Heart left ventricle (tissue), 13 donors: ENCODE data around the gene MRPL55.

Experiments used
- CTCF ChIP-seq, 12 donors: fragments of 200-600 bp; sonication (generic) in 4 of 12; IDR thresholded peaks; one replicate each; pipeline versions ENCODE4 v1.5.0 to v1.8.0; 2018 to 2022; ENCODE audit warnings: antibody characterized with exemption in 12 of 12, mild to moderate bottlenecking in 5 of 12
- POLR2A ChIP-seq, 2 donors: fragments of 450-650 bp; IDR thresholded peaks; one replicate each; pipeline ENCODE4 v1.6.1; 2017; ENCODE audit warnings: antibody characterized with exemption in 2 of 2, mild to moderate bottlenecking in 2 of 2, moderate library complexity in 2 of 2
- donor health status: ischemic (EF 13 %, LVEDD 7.1; RV severe dilation, severe dysfunction).
- donor health status: DM: no; HTN: yes; CAD: no.
- donor health status: DM: no; HTN: no; CAD: no.
- donor health status: ischemic (EF 25% LVEDD 6.9; RV normal size, moderate dysfunction).
- donor health status: ischemic (EF 25% LVEDD 5.7; RV mildly dilated, moderate dysfunction).
- donor health status: ischemic (EF 35%, LVEDD 5.7; RV mildly dilated, moderate dysfunction).
- donor health status: nonischemic (EF 11% LVEDD 7.7; RV severe dilation, severe dysfunction).
- donor health status: DM: yes; HTN: yes; CAD: no.
- donor health status: PGD.
- donor health status: ischemic (EF 29% LVEDD 5.4; RV normal size, mild dysfunction).
- donor health status: nonischemic (EF 23%, LVEDD 6.1; RV moderate dilation, normal function).

- TF ChIP-seq CTCF (IDR thresholded peaks at IDR 0.05) (no peak), POLR2A (IDR thresholded peaks at IDR 0.05) (no peak)
Observed at GRCh38 chr1:228151180-228151925, 42.3 kb upstream of the MRPL55 start.
